ENCODE results near the gene ARHGEF7.

The ARHGEF7 gene

DNA sequence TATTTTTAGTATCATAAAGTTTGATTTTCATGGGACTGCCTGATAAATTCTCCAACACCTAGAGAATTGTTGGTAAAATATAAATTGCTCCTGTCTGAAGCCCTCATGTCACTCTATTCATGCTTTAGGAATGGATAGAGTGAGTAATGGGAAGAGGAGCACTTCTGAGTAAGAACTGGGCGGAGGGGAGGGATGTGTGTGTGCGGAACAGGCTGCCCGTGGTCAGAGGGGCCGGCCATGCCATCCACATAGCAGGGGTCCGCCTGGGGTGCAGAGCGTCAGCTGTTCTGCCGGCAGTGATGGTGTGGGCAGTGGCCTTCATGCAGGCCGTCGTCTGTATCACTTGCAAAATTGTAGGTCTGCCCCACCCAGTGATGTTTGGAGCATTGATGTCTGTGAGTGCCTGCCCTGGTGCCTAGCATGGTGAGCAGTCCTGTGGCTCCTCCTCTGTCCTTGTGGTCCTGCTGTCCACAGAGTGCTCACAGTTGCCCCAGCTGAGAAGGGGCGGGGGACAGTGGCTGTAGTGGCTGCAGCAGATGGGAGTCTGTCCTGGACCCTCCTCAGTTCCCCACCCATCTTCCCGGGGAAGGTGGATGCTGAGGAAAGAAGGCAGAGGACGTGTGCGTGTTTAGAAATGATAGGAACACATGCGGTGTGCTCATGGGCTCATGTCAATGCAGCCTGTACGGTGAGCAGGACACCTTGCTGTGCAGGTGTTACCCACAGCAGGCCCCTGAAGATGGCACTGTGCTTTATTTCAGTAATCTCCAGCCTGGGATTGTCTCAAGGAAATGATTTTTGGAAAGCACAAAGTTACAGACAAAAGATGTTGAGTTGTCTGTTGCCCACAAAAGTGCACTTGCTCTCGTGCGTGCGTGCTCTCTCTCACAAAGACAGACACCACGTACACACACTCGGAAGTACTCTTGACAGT is 155.9 kb downstream of the ARHGEF7 start:
- H3K36me3 ChIP-seq (ENCODE audit: control insufficient read depth, insufficient read depth, low read length) = peaks cover 38% of the 10 kb centered on the region
- H3K27me3 ChIP-seq (replicated peaks; ENCODE audit: control insufficient read depth, insufficient read depth, low read length) = no peaks in the 10 kb centered on the region
- DNase-seq (ENCODE audit: extremely low read depth, insufficient read length) = no peak
- no peak for TF ChIP-seq CTCF (IDR thresholded peaks at IDR 0.05; ENCODE audit: insufficient read depth, low read length, poor library complexity, severe bottlenecking)
- no peak overlapping the region for H3K4me3 ChIP-seq (replicated peaks; ENCODE audit: low read depth, low read length)

DNA sequence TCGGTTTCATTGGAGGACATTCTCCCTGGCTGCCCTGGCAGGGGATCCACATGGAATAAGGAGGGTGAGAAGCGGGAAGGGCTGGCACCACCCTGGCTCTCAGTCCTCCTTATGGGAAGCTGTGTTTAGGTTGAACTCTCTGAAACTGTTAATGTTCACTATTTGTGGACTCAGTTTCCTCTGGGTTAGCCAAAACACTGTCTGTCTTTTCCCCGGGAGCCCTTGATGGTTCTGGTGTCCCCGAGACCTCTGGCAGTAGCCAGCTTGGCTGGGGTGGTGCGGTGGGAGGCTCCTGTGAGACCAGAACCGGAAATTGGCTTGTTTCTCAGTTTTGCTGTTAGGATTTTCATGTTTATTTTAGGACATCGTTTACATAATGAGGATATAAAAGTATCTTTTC is 157.0 kb downstream of the ARHGEF7 start:
- DNase-seq (ENCODE audit: extremely low read depth, insufficient read length) = no peak
- no peaks in the 10 kb centered on the region for H3K27me3 ChIP-seq (replicated peaks; ENCODE audit: control insufficient read depth, insufficient read depth, low read length)
- TF ChIP-seq CTCF (IDR thresholded peaks at IDR 0.05; ENCODE audit: insufficient read depth, low read length, poor library complexity, severe bottlenecking) = no peak
- no peak overlapping the region for H3K4me3 ChIP-seq (replicated peaks; ENCODE audit: low read depth, low read length)
- H3K36me3 ChIP-seq (ENCODE audit: control insufficient read depth, insufficient read depth, low read length) = peaks cover 33% of the 10 kb centered on the region

GRCh38 chr13:111275382-111275781 is 160.3 kb downstream of the ARHGEF7 start:
- no peaks in the 10 kb centered on the region for H3K27me3 ChIP-seq (replicated peaks; ENCODE audit: control insufficient read depth, insufficient read depth, low read length)
- DNase-seq (ENCODE audit: extremely low read depth, insufficient read length) = no peak
- H3K36me3 ChIP-seq (ENCODE audit: control insufficient read depth, insufficient read depth, low read length) = peaks cover 40% of the 10 kb centered on the region
- no peak for TF ChIP-seq CTCF (IDR thresholded peaks at IDR 0.05; ENCODE audit: insufficient read depth, low read length, poor library complexity, severe bottlenecking)
- H3K4me3 ChIP-seq (replicated peaks; ENCODE audit: low read depth, low read length) = no peak overlapping the region

DNA sequence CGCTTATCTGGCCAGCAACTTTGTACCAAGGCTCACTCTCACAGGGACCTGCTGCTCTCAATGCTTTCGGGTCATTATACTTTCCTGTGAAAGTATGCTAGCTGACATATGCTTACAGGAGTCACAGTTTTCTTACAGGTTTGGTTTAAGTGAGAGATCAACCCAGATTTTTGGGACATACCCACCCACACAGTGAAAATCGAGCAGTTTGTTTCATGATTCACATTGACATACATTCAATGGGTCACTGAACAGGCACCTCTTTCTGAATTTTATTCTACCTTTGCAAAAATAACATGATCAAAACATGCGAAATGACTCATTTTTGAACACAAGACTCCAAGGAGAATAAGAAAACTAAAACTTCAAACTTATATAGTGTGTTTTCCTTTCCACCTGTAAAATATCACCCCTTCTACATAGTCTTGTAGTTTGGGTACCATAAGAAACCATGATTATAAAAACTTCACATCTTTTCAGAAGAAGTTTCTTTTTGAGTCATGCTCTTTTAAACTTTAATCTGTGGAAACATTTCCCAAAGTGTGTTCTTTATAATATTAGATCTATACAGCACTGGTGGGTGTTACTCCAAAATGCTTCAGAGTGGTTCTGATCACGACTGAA is 161.0 kb downstream of the ARHGEF7 start:
- TF ChIP-seq CTCF (IDR thresholded peaks at IDR 0.05; ENCODE audit: insufficient read depth, low read length, poor library complexity, severe bottlenecking) = no peak
- Histone ChIP-seq H3K4me3 (replicated peaks; ENCODE audit: low read depth, low read length) (no peak overlapping the region), H3K36me3 (ENCODE audit: control insufficient read depth, insufficient read depth, low read length) (peaks cover 41% of the 10 kb centered on the region), H3K27me3 (replicated peaks; ENCODE audit: control insufficient read depth, insufficient read depth, low read length) (no peaks in the 10 kb centered on the region)
- DNase-seq (ENCODE audit: extremely low read depth, insufficient read length) = no peak

- H3K4me3 ChIP-seq (replicated peaks; ENCODE audit: low read depth, low read length) = no peak overlapping the region
- peaks cover 31% of the 10 kb centered on the region for H3K36me3 ChIP-seq (ENCODE audit: control insufficient read depth, insufficient read depth, low read length)
- DNase-seq (ENCODE audit: extremely low read depth, insufficient read length) = no peak
- no peaks in the 10 kb centered on the region for H3K27me3 ChIP-seq (replicated peaks; ENCODE audit: control insufficient read depth, insufficient read depth, low read length)
- TF ChIP-seq CTCF (IDR thresholded peaks at IDR 0.05; ENCODE audit: insufficient read depth, low read length, poor library complexity, severe bottlenecking) = no peak
These were observed 163.1 kb downstream of the ARHGEF7 start for GRCh38 chr13:111278258-111278657.

Data from GM06990 (cell line).